ENCODE data around the gene RPS10.
"Not testable (repeated sequence)": the region's sequence is repeated elsewhere in the genome, so short reads cannot be mapped to it uniquely, and the experiment has no call there.

Gene RPS10

DNA sequence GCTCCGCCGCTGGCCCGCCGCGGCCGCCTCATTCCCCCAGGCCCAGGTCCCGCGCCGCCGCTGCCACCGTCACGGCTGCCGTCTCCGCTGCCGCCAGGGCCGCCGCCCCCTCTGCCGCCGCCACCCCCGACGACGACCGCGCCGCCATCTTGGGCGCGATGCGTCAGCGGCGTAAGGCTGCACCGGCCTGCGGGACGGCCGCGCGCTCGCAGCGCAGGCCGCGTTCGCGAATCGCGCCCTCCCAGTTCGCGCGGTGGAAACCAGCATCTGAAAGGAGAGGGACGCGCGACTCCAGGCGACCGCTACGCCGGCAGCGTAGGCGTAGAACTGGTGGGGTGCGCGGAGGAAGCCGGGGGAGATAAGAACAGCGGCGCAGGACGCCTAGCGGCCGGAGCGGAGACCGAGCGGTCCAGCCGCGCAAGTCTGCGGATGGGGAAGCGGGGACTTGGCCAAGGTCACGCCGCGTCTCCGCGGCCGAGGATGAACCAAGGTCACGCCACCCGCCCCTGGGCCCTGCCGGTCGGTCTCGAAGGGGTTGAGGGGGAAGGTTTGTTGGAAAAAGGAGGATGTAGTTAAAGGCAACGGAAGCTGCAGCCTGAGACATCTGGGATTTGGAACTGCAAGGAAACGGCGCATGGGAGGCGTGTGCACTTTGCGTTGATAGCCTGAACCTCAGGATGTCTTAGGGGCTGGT lies 33.2 kb downstream of the RPS10 start, which contains the start of gene NUDT3:
Gene NUDT3 (minus strand): TSS at position 173 of the 694 bp plus-strand sequence. CDS start 307 bp downstream, outside the sequence.
- peak; percentile 90 for DNase-seq (ENCODE audit: low spot score)

DNA sequence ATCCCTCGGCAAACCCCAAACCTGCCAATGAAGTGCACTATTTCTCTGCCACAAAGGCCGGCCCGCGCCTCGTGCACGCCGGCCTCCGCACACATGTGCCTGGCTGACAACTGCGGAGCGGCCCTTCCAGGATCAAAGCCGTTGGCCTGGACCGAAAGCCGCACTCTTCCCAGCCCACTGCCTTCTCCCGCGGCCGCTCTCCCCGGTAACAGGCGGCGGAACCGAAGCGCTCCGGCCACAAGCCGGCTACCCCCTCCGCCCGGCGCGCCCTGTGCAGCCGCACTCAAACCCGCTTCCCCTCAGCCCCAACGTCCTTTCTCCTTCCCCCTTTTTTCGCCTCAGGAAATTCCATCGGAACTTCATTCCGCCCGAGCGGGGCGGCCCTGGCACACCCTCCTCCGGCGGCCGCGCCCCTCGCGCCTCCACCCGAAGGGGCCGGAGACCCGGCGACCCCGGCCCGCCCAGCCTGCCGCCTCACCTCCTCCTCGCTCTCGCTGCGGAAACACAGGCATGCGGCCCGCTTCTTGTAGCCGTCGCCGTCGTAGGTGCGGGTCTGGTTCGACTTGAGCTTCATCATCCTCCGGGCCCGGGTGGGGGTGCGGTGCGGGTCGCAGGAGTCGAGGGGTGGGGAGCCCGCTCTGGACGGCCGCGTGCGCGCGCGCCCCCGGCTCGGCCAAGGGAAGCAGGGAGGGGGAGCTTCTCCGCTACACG lies 33.9 kb downstream of the RPS10 start:
- DNase-seq (ENCODE audit: low spot score), result peak; percentile 45

DNA sequence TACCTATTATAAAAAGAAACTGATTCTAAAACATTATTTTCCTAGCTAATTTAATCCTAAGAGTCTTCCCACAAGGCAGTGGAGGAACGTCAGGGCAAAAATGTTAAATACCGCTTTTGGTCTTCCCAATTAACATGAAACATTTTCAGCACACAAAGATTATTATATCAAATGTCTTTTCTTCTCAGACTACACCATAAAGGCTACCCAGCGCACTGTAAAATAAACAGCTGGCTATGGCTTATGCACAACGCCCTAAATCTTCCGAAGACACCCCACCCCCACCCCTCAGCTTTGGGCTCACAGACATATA lies 34.4 kb downstream of the RPS10 start:
- no peak for DNase-seq (ENCODE audit: low spot score)

DNA sequence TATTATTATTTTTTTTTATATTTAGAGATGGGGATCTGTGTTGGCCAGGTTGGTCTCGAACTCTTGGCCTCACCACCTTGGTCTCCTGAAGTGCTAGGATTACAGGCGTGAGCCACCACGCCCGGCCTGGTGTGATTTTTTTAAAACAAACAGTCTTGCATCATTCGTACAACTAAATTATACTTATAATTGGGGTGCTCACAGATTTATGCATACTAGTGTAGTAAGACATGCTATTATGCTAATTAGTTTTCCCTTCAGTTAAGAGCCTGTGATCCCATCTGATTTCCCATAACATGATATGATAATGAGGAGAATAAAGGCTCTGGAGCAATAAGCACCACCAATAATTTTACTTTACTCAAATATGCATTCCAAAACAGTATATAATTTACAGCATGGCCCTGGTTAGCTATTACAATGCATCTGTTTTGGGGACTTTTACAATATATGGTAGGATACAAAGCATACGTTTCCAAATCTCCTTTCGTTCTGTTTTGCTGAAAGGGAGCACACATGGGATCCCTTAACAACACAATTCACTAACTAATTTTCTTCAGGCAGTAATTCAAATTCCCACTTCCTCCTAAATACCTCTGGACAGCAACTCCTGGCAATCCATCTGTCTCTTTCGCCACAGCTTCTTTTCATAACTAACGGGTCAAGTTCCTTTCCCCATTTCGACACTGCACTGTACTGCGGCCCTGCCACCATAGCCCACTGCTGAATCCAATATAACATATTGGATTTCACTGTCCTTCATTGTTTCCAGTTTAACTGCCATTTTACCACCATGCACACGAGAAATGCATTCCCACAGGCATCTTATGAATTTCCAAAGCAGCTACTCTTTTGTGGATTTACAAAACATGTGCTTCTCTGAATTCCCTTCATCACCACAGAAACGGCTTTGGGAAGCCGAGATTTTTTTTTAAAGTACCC lies 35.1 kb downstream of the RPS10 start:
- no peak for DNase-seq (ENCODE audit: low spot score)

DNA sequence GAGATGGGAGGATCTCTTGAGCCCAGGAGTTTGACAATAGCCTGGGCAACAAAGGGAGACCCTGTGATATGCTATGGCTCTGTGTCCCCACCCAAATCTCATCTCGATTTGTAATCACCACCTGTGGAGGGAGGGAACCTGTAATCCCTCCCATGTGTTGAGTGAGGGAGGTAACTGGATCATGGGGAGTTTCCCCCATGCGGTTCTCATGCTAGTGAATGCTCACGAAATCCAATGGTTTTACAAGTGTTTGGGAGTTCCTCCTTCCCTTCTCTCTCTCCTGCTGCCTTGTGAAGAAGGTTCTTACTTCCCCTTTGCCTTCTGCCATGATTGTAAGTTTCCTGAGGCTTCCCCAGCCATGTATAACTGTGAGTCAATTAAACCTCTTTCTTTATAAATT lies 36.8 kb downstream of the RPS10 start:
- no peak for DNase-seq (ENCODE audit: low spot score)

DNA sequence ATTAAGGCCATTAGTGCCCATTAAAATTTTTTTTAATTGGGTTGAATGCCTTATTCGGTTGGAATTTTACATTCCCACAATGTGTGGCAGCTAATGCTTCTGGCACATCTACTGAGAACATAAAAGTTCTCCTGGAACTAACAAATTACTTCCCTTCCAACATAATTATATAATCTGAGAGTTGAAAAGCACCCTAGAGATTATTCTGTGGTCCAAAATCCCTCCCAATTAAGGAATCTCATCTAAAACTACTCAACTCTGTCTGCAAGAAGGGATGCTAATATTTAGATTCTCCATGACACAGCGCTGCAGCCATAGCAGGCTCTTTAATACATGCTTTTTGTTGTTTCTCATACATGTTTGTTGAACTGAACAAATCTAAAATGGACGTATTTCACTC lies 37.4 kb downstream of the RPS10 start:
- DNase-seq (ENCODE audit: low spot score), result no peak

DNA sequence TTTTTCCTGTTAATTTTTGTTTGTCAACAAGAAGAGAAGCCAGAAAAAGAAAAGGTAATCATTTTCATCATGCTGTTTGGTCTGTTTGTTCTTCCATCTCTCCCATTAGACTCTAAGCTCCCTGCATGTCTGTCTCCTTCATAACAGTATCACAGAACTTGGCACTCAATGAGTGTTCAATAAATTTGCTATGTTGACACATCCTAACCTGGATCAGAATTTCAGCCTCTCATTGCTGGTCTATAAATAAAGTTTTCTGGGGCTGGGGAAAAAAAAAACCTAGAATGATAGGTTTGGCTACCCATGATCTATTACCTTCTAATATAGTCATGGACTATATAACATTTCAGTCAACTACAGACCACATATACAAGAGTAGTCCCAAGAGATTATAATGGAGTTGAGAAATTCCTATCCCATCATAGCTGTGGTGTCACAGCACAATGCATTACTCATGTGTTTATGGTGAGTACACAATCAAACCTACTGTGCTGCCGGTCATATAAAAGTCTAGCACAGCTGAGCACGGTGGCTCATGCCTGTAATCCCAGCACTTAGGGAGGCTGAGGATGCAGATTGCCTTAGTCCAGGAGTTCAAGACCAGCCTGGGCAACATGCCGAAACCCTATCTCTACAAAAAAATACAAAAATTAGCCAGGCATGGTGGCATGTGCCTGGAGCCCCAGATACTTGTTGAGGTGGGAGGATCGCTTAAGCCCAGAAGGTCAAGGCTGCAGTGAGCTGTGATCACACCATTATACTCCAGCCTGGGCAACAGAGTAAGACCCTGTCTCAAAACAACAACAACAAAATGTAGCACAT lies 39.3 kb downstream of the RPS10 start:
- DNase-seq (ENCODE audit: low spot score), result no peak

DNA sequence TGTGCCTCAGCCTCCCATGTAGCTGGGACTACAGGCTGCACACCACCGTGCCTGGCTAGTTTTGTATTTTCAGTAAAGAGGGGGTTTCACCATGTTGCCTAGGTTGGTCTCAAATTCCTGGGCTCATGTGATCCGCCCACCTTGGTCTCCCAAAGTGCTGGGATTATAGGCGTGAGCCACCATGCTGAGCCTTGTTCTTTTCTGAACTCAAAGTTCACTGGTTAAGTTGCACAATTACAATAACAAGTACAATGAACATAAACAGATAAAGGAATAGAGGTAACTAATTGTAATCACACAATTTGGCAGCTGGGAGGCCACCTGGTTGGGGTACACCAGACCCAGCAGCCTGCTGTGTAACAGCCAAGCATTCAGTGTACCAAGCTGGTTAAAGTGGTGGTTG lies 40.1 kb downstream of the RPS10 start:
- DNase-seq (ENCODE audit: low spot score), result no peak

DNA sequence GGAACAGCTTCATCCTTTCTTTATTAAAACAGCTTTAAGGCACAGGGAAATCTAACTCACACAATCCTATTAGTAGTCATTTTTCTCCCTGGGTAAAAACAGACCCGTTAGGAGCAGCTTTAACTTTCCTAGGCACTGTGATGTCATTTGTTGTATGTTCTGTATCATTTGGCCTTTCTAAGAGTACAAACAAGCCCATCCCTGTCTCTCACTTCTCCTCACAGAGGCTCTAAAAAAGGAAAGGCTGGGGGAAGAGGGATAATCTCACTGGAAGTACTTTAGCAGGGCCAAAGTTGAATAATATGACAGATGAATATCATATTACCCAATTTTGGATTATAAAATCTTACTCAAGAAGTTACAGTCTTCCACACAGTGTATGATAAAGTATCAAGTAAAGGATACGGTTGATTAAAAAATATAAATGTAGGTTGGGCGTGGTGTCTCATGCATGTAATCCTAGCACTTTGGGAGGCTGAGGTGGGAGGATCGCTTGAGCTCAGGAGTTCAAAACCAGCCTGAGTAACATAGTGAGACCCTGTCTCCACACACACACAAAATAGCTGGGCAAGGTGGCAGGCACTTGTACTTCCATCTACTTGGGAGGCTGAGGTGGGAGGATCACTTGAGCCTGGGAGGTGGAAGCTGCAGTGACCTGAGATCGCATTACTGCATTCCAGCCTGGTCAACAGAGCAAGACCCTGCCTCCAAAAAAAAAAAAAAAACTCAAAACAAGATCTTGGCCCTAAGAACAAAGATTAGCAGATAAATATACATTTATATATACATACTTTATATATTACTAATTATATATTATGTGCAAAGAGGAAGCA lies 41.3 kb downstream of the RPS10 start:
- no peak for DNase-seq (ENCODE audit: low spot score)

DNA sequence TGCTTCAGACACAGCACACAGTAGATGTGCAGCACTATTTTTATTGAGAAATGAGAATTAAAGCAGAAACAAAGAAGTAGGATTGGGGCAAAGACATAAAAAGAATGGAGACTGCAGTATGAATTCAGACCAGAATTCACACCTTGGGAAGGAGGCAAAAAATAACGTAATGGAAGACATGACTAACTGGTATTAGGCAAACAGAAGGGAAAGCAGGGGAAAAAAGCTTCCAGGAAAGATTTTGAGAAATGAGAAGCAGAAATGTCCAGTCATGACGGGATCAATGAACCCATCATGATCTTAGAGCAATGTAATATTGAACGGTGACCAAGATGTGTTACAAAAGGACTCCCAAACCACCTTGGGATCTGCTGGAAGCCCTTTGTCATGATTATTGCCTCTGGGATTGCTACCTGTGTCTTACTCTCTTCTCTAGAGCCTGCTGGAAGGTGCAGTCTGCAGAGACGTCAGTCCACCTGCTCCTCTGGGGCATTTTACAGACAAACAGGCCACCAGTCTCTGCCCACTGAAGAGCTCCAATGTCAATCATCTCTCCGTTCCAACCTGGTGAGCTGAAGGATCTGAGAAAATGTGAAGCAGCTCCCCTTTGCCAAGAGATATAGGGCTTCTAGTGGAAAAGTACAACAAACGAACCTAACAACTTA lies 42.1 kb downstream of the RPS10 start:
- DNase-seq (ENCODE audit: low spot score), result no peak

DNA sequence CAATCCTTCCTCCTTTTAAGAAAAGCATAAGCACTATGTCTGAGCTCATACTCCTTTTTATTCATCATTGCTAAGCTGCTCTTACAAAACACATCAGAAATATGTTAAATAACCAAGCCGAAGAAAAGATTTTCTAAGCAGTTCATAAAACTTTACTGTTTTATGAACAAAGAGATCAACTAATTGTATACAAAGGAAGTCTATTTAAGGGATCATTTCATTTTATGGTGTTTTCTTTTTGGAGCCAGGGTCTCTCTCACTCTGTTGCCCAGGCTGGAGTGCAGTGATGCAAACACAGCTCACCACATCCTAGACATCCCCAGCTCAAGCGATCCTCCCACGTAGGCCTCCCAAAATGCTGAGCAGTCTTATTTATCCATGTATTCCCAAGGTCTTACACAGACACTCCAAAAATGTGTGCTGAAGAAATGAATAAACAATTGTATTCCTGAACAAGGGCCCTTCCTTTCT lies 42.7 kb downstream of the RPS10 start:
- no peak for DNase-seq (ENCODE audit: low spot score)

DNA sequence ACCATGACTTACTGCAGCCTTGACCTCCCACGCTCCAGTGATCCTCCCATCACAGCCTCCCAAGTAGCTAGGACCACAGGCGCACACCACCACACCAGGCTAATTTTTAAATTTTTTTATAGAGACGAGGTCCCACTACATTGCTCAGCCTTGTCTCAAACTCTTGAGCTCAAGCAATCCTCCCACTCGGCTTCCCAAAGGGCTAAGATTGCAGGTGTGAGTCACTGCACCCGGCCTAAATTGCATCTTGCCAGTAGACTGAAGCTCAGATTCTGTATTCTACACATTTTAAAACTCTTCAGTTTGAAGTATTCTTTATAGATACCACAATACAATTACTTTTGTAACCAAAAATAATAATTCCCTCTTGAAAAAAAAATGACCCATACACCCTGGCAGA lies 44.8 kb downstream of the RPS10 start:
- DNase-seq (ENCODE audit: low spot score), result no peak

DNA sequence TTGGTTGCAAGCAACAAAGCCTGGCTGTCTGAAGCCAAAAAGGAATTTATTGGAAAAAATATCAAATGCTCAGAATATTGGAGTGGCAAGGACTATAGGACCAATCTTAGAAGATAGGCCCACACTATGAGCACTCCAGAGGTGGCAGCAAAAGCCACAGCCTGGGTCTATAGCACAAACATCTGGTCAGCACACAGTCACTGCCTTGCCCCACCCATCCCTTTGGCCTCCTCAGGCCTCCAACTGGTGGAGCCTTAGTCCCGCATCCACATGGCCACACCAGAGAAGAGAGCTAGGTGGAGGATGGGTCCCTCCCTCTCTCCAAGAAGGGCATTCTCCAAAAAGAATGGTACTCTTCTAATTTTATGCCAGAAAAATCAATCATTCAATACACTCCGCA lies 47.4 kb downstream of the RPS10 start:
- DNase-seq (ENCODE audit: low spot score), result no peak

DNA sequence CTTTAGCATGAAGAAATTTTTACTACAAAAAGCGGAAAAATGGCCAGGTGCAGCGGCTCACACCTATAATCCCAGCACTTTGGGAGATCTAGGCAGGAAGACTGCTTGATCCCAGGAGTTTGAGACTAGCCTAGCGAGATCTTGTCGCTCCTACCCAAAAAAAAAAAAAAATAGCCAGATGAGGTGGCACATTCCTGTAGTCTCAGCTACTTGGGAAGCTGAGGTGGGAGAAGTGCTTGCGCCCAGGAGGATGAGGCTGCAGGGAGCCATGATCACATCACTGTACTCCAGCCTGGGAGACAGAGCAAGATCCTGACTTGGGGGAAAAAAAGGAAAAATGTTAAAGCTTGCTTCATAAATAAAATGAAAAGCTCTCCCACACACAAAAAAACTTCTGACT lies 47.9 kb downstream of the RPS10 start:
- no peak for DNase-seq (ENCODE audit: low spot score)

DNA sequence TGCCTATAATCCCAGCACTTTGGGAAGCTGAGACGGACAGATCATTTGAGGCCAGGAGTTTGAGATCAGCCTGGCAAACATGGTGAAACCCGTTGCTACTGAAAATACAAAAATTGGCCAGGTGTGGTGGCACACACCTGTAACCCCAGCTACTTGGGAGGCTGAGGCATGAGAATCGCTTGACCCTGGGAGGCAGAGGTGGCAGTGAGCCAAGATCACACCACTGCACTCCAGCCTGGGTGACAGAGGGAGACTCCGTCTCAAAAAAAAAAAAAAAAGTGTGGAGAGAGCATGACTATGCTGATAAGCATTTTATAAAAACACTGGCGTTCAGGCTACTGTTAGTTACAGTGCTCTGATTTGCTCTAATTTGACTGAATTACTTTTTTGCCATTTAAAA lies 48.3 kb downstream of the RPS10 start:
- DNase-seq (ENCODE audit: low spot score), result not testable (repeated sequence)

DNA sequence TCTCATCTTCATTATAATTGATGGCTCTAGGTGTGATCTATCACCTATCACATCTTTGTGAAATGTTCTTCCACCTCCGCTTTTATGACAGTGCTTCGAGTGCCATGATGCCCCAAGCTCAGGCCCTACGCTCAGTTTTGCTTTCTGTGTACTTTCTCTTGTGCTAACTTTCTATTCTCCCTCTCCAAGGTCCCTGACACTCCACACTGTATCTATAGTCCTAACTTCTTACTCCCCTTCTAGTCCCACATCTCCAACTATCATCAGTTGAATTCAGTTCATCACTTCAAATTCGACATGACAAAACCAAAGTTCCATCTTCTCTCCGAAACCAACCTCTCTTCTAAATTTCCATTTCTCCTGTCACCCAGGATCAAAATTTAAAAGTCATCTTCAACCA lies 50.0 kb downstream of the RPS10 start:
- no peak for DNase-seq (ENCODE audit: low spot score)

DNA sequence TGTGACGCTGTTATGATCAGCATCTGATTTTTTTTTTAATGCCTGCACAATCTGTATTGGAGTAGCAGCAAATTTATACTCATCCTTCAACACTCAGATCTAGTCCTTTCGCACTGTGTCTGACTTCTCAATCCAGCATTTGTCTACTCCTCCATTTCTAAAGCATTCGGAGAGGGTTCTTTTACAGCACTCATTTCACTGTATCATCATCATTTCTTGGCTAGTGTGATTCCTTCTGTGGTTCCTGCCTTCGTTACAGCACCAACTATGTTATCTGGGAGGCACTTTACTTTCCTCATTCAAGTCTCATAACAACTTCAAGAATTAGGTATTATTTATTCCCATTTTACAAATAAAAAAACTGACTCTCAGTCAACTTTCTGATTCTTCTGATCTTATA lies 51.4 kb downstream of the RPS10 start:
- no peak for DNase-seq (ENCODE audit: low spot score)

DNA sequence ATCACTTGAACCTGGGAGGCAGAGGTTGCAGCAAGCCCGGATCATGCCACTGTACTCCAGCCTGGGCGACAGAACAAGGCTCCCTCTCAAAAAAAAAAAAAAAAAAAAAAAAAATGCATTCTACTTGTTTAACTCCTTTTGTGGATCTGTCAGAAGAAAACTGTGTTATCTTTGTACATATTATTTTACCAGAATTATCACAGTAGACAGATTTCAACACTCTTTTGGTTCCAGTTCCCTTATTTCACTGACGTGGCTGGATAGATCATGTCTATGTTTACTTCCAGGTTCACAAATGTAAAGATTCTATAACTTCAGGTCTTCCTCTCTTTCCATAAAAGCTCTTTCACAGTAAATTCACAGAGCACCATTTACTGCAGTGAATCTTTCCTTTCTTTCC lies 51.8 kb downstream of the RPS10 start:
- DNase-seq (ENCODE audit: low spot score), result no peak

DNA sequence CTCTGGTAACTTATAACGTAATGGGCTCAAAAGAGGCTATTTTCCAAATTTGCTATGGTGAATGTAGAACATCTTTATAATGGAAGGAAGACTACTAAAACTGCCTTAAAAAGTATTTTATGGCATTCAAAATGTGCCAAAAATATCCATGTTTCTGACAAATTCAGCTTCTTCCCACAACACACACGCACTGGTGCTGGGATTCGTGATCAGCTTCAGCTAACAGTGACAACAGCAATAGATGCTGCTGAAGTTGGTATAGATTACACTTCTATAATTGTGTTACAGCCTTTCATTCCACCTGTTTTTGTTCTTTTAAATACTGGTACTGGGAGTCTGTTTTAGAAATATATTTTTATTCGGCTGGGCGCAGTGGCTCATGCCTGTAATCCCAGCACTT lies 52.4 kb downstream of the RPS10 start:
- DNase-seq (ENCODE audit: low spot score), result no peak

DNA sequence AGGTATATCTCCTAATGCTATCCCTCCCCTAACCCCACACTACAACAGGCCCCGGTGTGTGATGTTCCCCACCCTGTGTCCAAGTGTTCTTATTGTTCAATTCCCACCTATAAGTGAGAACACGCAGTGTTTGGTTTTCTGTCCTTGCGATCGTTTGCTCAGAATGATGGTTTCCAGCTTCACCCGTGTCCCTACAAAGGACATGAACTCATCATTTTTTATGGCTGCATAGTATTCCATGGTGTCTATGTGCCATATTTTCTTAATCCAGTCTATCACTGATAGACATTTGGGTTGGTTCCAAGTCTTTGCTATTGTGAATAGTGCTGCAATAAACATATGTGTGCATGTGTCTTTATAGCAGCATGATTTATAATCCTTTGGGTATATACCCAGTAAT lies 54.0 kb downstream of the RPS10 start:
- not testable (repeated sequence) for DNase-seq (ENCODE audit: low spot score)

Data from CD4-positive, alpha-beta T cell treated with Interleukin-6 at 100 ng/mL for 8 hours (primary cell).